ENCODE data around the gene PCBP3. TPM values are rescaled to one million over a fixed set of nuclear protein-coding genes. Genes with fewer than 3 reads are reported as not detected.

The PCBP3 gene
- total RNA-seq, 1 donor from 2014 or later = 72.7 TPM

- DNase-seq = no peak
- H3K27me3 Mint-ChIP-seq (ENCODE audit: unreplicated experiment) = peaks cover 13% of the 10 kb centered on the region
These were observed 3.3 kb upstream of the PCBP3 start for GRCh38 chr21:45640001-45640887.

GRCh38 chr21:45640888-45641479, 2.5 kb upstream of the PCBP3 start:
- no peaks in the 10 kb centered on the region for H3K36me3 Mint-ChIP-seq (ENCODE audit: unreplicated experiment)
- H3K9me3 Mint-ChIP-seq (ENCODE audit: unreplicated experiment) = peaks cover 6% of the 10 kb centered on the region
- no peak overlapping the region for H3K4me3 Mint-ChIP-seq (ENCODE audit: unreplicated experiment)
- peak; percentile 61 for DNase-seq
- peaks cover 23% of the 10 kb centered on the region for H3K4me1 Mint-ChIP-seq (ENCODE audit: low read depth, unreplicated experiment)
- TF ChIP-seq, protein P1, sequence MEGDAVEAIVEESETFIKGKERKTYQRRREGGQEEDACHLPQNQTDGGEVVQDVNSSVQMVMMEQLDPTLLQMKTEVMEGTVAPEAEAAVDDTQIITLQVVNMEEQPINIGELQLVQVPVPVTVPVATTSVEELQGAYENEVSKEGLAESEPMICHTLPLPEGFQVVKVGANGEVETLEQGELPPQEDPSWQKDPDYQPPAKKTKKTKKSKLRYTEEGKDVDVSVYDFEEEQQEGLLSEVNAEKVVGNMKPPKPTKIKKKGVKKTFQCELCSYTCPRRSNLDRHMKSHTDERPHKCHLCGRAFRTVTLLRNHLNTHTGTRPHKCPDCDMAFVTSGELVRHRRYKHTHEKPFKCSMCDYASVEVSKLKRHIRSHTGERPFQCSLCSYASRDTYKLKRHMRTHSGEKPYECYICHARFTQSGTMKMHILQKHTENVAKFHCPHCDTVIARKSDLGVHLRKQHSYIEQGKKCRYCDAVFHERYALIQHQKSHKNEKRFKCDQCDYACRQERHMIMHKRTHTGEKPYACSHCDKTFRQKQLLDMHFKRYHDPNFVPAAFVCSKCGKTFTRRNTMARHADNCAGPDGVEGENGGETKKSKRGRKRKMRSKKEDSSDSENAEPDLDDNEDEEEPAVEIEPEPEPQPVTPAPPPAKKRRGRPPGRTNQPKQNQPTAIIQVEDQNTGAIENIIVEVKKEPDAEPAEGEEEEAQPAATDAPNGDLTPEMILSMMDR (IDR thresholded peaks at IDR 0.05; ENCODE audit: partially characterized antibody, unreplicated experiment) = no peak
- H3K27ac Mint-ChIP-seq (ENCODE audit: unreplicated experiment) = peak overlapping the region; percentile 64
- peaks cover 20% of the 10 kb centered on the region for H3K27me3 Mint-ChIP-seq (ENCODE audit: unreplicated experiment)

More at GRCh38 chr21:45640001-45640887, 3.3 kb upstream of the PCBP3 start:
- H3K36me3 Mint-ChIP-seq (ENCODE audit: unreplicated experiment) = no peaks in the 10 kb centered on the region
- TF ChIP-seq, protein P1 (IDR thresholded peaks at IDR 0.05; ENCODE audit: partially characterized antibody, unreplicated experiment) = no peak
- peaks cover 18% of the 10 kb centered on the region for H3K4me1 Mint-ChIP-seq (ENCODE audit: low read depth, unreplicated experiment)
- peaks cover 4% of the 10 kb centered on the region for H3K9me3 Mint-ChIP-seq (ENCODE audit: unreplicated experiment)
- no peak overlapping the region for H3K4me3 Mint-ChIP-seq (ENCODE audit: unreplicated experiment)
- peak overlapping the region; percentile 64 for H3K27ac Mint-ChIP-seq (ENCODE audit: unreplicated experiment)

DNA sequence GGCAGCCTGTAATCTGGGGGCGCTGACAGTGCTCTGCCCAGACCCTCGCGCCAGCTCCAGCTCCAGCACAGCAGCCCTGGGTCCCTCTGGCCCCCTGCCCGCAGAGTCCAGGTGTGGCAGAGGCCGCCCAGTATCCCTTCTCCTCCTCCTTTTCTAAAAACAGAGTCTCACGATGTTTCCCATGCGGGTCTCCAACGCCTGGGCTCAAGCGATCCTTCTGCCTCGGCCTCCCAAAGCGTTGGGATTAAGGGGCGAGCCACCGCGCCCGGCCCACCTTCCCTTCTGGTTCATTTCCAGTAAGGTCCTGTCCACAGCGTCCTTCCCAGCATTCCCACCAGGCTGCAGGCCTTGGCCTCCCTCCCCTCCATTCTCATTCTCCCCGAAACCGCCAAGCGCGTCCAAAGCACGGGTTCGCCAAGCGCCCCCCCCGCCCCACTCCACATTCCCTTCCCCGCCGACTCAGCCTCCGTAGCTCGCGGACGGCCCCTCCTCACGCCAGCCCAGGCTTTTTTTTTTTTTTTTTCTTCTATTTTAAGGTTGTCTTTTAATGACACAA, 2.0 kb upstream of the PCBP3 start:
- Mint-ChIP-seq H3K9me3 (ENCODE audit: unreplicated experiment) (peaks cover 6% of the 10 kb centered on the region), H3K27me3 (ENCODE audit: unreplicated experiment) (peaks cover 20% of the 10 kb centered on the region), H3K4me1 (ENCODE audit: low read depth, unreplicated experiment) (peaks cover 23% of the 10 kb centered on the region), H3K4me3 (ENCODE audit: unreplicated experiment) (peak overlapping the region; percentile 52), H3K36me3 (ENCODE audit: unreplicated experiment) (no peaks in the 10 kb centered on the region), H3K27ac (ENCODE audit: unreplicated experiment) (no peak overlapping the region)
- TF ChIP-seq, protein P1 (IDR thresholded peaks at IDR 0.05; ENCODE audit: partially characterized antibody, unreplicated experiment) = no peak
- no peak for DNase-seq

DNA sequence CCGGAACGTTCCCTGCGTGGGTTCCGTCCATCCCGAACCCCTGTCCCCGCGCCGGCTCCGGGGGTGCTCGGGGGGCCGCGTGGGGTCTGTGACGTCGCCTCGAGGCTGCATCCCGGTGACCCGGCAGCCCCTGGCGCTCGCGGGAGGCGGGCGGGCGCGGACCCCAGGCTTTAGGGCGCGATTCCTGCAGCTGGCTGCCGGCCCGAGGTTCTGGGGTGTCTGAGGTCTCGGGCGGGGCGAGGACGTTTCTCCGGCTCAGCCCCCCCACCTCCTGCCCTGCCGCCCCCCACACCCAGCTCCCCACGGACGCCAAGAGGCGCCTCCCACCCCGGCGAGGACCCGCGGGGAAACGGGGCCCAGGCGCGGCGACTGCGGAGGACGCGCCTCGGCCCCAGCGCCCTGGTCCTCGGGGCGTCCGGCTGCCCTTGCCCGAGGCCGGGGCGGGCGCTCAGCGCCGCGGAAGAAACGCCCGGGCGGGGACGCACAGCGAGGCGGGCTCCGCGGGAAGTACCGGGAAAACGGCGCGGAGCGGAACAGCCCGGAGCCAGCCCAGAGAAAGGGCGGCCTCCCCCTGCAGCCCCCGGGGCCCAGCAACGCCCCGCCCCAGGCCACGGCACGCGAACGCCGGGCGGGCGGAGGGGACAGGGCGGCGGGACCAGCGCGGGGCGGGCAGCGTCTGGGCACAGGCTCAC, 1.3 kb upstream of the PCBP3 start:
- Mint-ChIP-seq H3K27ac (ENCODE audit: unreplicated experiment) (no peak overlapping the region), H3K36me3 (ENCODE audit: unreplicated experiment) (no peaks in the 10 kb centered on the region), H3K4me3 (ENCODE audit: unreplicated experiment) (no peak overlapping the region), H3K4me1 (ENCODE audit: low read depth, unreplicated experiment) (peaks cover 23% of the 10 kb centered on the region), H3K27me3 (ENCODE audit: unreplicated experiment) (peaks cover 18% of the 10 kb centered on the region), H3K9me3 (ENCODE audit: unreplicated experiment) (peaks cover 6% of the 10 kb centered on the region)
- no peak for DNase-seq
- TF ChIP-seq, protein P1 (IDR thresholded peaks at IDR 0.05; ENCODE audit: partially characterized antibody, unreplicated experiment) = no peak
